ENCODE data around the gene RANGRF. TPM values are rescaled to one million over a fixed set of nuclear protein-coding genes. Genes with fewer than 3 reads are reported as not detected.

RANGRF gene
- total and polyA plus RNA-seq, 4 donors: 15.5 to 60.1 (median 35.4) TPM

GRCh38 chr17:8322061-8322460 lies 33.6 kb downstream of the RANGRF start:
- no peak overlapping the region for H3K27ac ChIP-seq (ENCODE audit: low read depth in 1 of 2, low read length in 1 of 2)
- H3K4me3 ChIP-seq: no peak overlapping the region
- DNase-seq: no peak
- H3K27me3 ChIP-seq (ENCODE audit: control insufficient read depth in 3 of 3, insufficient read depth in 3 of 3, low read length in 2 of 3): peaks cover 0 to 3% (median 2%) of the 10 kb centered on the region in 3 donors
- no peak for ATAC-seq (ENCODE audit: insufficient read depth, low FRiP score)
- no peak overlapping the region for H3K9ac ChIP-seq (ENCODE audit: insufficient read depth in 1 of 2, low read length in 2 of 2)
- H3K36me3 ChIP-seq (ENCODE audit: control insufficient read depth in 4 of 4, insufficient read depth in 4 of 4, low read length in 4 of 4): peaks cover 0 to 2% (median 0%) of the 10 kb centered on the region in 4 donors
- peaks cover 0 to 8% (median 0%) of the 10 kb centered on the region in 5 donors for H3K4me1 ChIP-seq (ENCODE audit: control insufficient read depth in 5 of 5, insufficient read depth in 5 of 5, low read length in 5 of 5)
- H3K9me3 ChIP-seq (ENCODE audit: control insufficient read depth in 4 of 4, insufficient read depth in 3 of 4, low read length in 3 of 4): no peaks in the 10 kb centered on the region
- no peak for TF ChIP-seq CTCF (IDR thresholded peaks at IDR 0.05; ENCODE audit: control extremely low read depth, extremely low read depth)
- WGBS, 2 donors: 86 to 92% methylated on average over 8 of the region's 8 CpGs

- no peak overlapping the region for H3K9ac ChIP-seq (ENCODE audit: insufficient read depth in 1 of 2, low read length in 2 of 2)
- H3K27ac ChIP-seq (ENCODE audit: low read depth in 1 of 2, low read length in 1 of 2): no peak overlapping the region
- DNase-seq: no peak
- H3K4me1 ChIP-seq (ENCODE audit: control insufficient read depth in 5 of 5, insufficient read depth in 5 of 5, low read length in 5 of 5): peaks cover 0 to 11% (median 5%) of the 10 kb centered on the region in 5 donors
- H3K36me3 ChIP-seq (ENCODE audit: control insufficient read depth in 4 of 4, insufficient read depth in 4 of 4, low read length in 4 of 4): no peaks in the 10 kb centered on the region
- H3K27me3 ChIP-seq (ENCODE audit: control insufficient read depth in 3 of 3, insufficient read depth in 3 of 3, low read length in 2 of 3): no peaks in the 10 kb centered on the region
- H3K9me3 ChIP-seq (ENCODE audit: control insufficient read depth in 4 of 4, insufficient read depth in 3 of 4, low read length in 3 of 4): no peaks in the 10 kb centered on the region
- 60 to 72% methylated on average over 5 of the region's 5 CpGs for WGBS, 2 donors
- no peak for ATAC-seq (ENCODE audit: insufficient read depth, low FRiP score)
- H3K4me3 ChIP-seq: no peak overlapping the region
- TF ChIP-seq CTCF (IDR thresholded peaks at IDR 0.05; ENCODE audit: control extremely low read depth, extremely low read depth): no peak
These were observed 35.7 kb downstream of the RANGRF start for GRCh38 chr17:8324132-8324531.

GRCh38 chr17:8324923-8325322 lies 36.5 kb downstream of the RANGRF start:
- no peak for TF ChIP-seq CTCF (IDR thresholded peaks at IDR 0.05; ENCODE audit: control extremely low read depth, extremely low read depth)
- Histone ChIP-seq H3K27ac (ENCODE audit: low read depth in 1 of 2, low read length in 1 of 2) (no peak overlapping the region), H3K9ac (ENCODE audit: insufficient read depth in 1 of 2, low read length in 2 of 2) (no peak overlapping the region), H3K36me3 (ENCODE audit: control insufficient read depth in 4 of 4, insufficient read depth in 4 of 4, low read length in 4 of 4) (no peaks in the 10 kb centered on the region), H3K4me1 (ENCODE audit: control insufficient read depth in 5 of 5, insufficient read depth in 5 of 5, low read length in 5 of 5) (peaks cover 0 to 11% (median 5%) of the 10 kb centered on the region in 5 donors), H3K27me3 (ENCODE audit: control insufficient read depth in 3 of 3, insufficient read depth in 3 of 3, low read length in 2 of 3) (no peaks in the 10 kb centered on the region), H3K9me3 (ENCODE audit: control insufficient read depth in 4 of 4, insufficient read depth in 3 of 4, low read length in 3 of 4) (no peaks in the 10 kb centered on the region), H3K4me3 (no peak overlapping the region)
- ATAC-seq (ENCODE audit: insufficient read depth, low FRiP score) (no peak), DNase-seq (no peak)
- WGBS, 2 donors: 49 to 67% methylated on average over 5 of the region's 5 CpGs

Measured in lung (tissue), 12 donors.